ENCODE results near the gene MYO1D.

- TF ChIP-seq CTCF (IDR thresholded peaks at IDR 0.05; ENCODE audit: extremely low read depth in 1 of 2, insufficient read depth in 1 of 2, low read depth in 1 of 2, low read length in 2 of 2) (no peak), POLR2A (IDR thresholded peaks at IDR 0.05; ENCODE audit: low read depth, low read length) (no peak), POLR2AphosphoS5 (IDR thresholded peaks at IDR 0.05; ENCODE audit: insufficient read depth, low read depth, low read length) (no peak), EZH2 (IDR thresholded peaks at IDR 0.05; ENCODE audit: borderline replicate concordance, low read depth, low read length, severe bottlenecking) (no peak), FOS (IDR thresholded peaks at IDR 0.05; ENCODE audit: borderline replicate concordance, insufficient read depth, low read length) (no peak), MYC (IDR thresholded peaks at IDR 0.05; ENCODE audit: low read depth, low read length) (no peak), MAX (IDR thresholded peaks at IDR 0.05; ENCODE audit: insufficient read depth, insufficient read length) (no peak)
Measured at GRCh38 chr17:32479074-32479617, 397.8 kb downstream of the MYO1D start.
